ENCODE results near the gene THADA.

GRCh38 chr2:43610361-43610760 is 14.5 kb upstream of the THADA start:
- TF ChIP-seq, protein P1, sequence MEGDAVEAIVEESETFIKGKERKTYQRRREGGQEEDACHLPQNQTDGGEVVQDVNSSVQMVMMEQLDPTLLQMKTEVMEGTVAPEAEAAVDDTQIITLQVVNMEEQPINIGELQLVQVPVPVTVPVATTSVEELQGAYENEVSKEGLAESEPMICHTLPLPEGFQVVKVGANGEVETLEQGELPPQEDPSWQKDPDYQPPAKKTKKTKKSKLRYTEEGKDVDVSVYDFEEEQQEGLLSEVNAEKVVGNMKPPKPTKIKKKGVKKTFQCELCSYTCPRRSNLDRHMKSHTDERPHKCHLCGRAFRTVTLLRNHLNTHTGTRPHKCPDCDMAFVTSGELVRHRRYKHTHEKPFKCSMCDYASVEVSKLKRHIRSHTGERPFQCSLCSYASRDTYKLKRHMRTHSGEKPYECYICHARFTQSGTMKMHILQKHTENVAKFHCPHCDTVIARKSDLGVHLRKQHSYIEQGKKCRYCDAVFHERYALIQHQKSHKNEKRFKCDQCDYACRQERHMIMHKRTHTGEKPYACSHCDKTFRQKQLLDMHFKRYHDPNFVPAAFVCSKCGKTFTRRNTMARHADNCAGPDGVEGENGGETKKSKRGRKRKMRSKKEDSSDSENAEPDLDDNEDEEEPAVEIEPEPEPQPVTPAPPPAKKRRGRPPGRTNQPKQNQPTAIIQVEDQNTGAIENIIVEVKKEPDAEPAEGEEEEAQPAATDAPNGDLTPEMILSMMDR (IDR thresholded peaks at IDR 0.05; ENCODE audit: insufficient read depth, low read length): no peak
- no peak for TF ChIP-seq REST (IDR thresholded peaks at IDR 0.05; ENCODE audit: insufficient replicate concordance, low read depth)
- TF ChIP-seq POLR2AphosphoS5 (IDR thresholded peaks at IDR 0.05; ENCODE audit: low read depth): no peak
- TF ChIP-seq GABPA (IDR thresholded peaks at IDR 0.05; ENCODE audit: low read depth): no peak
- TF ChIP-seq SPI1 (IDR thresholded peaks at IDR 0.05; ENCODE audit: borderline replicate concordance, low read depth): no peak

Data from HL-60 (cell line).